ENCODE results near the gene PARP4. TPM values are rescaled to one million over a fixed set of nuclear protein-coding genes. Genes with fewer than 3 reads are reported as not detected.
"Not testable (repeated sequence)": the region's sequence is repeated elsewhere in the genome, so short reads cannot be mapped to it uniquely, and the experiment has no call there.

The PARP4 gene
- total RNA-seq, 1 donor from 2014 or later: 16.2 TPM

DNA sequence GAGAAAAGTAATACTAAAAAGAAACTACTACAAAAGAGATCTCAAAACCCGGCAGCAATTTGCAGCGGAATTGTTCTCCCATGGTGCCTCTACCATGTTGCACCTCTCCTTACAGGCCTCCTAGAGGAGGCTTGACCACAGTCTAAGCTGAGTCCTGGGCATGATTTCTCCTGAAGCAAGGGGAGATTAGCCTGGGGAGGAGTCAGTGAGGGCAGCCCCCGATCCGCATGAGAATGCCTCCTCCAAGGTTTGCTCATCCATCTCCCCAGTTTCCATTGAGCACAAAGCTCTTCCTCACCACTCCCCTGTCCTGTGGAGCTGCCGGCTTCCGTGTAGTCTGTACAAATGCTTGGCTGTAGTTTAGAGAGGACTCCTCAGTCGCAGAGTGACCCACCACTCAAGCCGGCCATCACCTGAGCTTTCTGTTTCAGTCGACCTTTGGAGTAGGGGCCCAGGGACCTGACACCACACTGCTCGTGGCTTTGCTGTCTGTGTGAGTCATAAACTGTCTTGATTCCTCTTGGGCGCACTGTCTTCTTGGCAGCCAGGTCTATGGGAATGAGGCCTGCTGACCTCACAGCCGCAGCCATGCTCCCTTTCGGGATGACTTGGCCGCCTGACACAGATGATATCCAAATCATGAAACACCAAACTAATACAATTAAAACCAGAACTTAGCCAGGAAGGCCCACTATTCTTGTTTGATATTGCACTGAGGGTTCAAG is 130.9 kb downstream of the PARP4 start:
- Mint-ChIP-seq H3K27me3 (ENCODE audit: unreplicated experiment) (peaks cover 4% of the 10 kb centered on the region), H3K4me3 (ENCODE audit: unreplicated experiment) (no peak overlapping the region), H3K9me3 (ENCODE audit: unreplicated experiment) (peaks cover 3% of the 10 kb centered on the region), H3K4me1 (ENCODE audit: low read depth, unreplicated experiment) (no peaks in the 10 kb centered on the region), H3K27ac (ENCODE audit: unreplicated experiment) (no peak overlapping the region), H3K36me3 (ENCODE audit: unreplicated experiment) (peaks cover 4% of the 10 kb centered on the region)
- TF ChIP-seq, protein P1, sequence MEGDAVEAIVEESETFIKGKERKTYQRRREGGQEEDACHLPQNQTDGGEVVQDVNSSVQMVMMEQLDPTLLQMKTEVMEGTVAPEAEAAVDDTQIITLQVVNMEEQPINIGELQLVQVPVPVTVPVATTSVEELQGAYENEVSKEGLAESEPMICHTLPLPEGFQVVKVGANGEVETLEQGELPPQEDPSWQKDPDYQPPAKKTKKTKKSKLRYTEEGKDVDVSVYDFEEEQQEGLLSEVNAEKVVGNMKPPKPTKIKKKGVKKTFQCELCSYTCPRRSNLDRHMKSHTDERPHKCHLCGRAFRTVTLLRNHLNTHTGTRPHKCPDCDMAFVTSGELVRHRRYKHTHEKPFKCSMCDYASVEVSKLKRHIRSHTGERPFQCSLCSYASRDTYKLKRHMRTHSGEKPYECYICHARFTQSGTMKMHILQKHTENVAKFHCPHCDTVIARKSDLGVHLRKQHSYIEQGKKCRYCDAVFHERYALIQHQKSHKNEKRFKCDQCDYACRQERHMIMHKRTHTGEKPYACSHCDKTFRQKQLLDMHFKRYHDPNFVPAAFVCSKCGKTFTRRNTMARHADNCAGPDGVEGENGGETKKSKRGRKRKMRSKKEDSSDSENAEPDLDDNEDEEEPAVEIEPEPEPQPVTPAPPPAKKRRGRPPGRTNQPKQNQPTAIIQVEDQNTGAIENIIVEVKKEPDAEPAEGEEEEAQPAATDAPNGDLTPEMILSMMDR (IDR thresholded peaks at IDR 0.05; ENCODE audit: partially characterized antibody, unreplicated experiment): no peak
- DNase-seq: no peak

DNA sequence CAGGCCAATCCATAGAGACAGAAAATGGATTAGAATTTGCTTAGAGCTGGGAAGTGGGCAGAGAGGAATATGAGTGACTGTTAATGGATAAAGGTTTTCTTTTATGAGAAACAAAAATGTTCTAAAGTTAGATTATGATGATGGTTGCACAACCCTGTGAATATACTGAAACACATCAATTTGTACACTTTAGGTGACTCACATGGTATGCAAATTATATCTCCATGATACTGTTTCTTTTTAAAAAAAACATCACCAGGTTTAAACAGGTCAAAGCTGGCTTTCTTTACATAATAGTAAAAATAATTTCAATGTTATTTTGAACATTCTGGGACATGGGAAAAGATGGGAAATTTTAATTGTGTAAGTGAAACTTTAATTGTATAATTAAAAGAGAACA is 131.7 kb downstream of the PARP4 start:
- H3K27me3 Mint-ChIP-seq (ENCODE audit: unreplicated experiment): not testable (repeated sequence)

DNA sequence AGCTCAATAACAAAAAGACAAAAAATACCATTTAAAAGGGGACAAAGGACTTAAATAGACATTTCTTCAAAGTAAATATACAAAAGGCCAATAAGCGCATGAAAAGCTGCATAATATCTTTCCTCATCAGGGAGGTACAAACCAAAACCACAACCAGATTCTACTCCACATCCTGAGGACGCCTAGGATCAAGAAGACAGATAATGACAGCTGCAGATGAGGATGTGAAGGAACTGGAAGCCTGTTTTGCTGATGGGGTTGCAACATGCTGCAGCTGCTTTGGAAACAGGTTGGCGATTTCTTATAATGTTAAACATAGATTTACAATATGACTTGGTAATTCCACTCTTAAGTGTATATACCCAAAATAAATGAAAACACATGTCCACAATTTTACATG is 132.4 kb downstream of the PARP4 start:
- not testable (repeated sequence) for H3K4me3 Mint-ChIP-seq (ENCODE audit: unreplicated experiment)

More for the DNA sequence above, 131.7 kb downstream of the PARP4 start:
- not testable (repeated sequence) for H3K36me3 Mint-ChIP-seq (ENCODE audit: unreplicated experiment); H3K27ac Mint-ChIP-seq (ENCODE audit: unreplicated experiment); H3K4me1 Mint-ChIP-seq (ENCODE audit: low read depth, unreplicated experiment); DNase-seq; H3K9me3 Mint-ChIP-seq (ENCODE audit: unreplicated experiment); H3K4me3 Mint-ChIP-seq (ENCODE audit: unreplicated experiment)

DNA sequence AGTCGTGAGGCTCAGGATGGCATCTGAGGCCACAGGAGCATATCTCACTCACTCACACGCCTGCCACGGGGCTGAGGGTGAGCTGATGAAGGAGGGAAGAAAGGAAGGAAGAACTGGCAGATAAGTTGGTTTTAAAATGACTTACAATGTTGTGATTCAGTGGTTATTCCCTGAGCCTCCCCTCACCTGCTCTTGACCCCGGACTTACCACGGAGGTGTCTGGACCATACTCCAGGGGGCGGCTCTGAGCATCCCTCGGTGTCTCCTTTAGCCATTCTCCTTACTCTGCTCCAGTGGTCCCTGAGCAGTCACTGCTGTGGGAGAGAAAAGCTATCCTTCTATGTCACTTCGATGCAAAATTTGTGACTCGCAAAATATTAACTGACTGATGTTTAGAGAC is 141.3 kb downstream of the PARP4 start:
- H3K27ac Mint-ChIP-seq (ENCODE audit: unreplicated experiment); H3K4me1 Mint-ChIP-seq (ENCODE audit: low read depth, unreplicated experiment); H3K4me3 Mint-ChIP-seq (ENCODE audit: unreplicated experiment); H3K9me3 Mint-ChIP-seq (ENCODE audit: unreplicated experiment); H3K27me3 Mint-ChIP-seq (ENCODE audit: unreplicated experiment); H3K36me3 Mint-ChIP-seq (ENCODE audit: unreplicated experiment); DNase-seq: not testable (repeated sequence)

More for the DNA sequence above, 132.4 kb downstream of the PARP4 start:
- H3K36me3 Mint-ChIP-seq (ENCODE audit: unreplicated experiment); DNase-seq; H3K27ac Mint-ChIP-seq (ENCODE audit: unreplicated experiment); H3K4me1 Mint-ChIP-seq (ENCODE audit: low read depth, unreplicated experiment); H3K9me3 Mint-ChIP-seq (ENCODE audit: unreplicated experiment); H3K27me3 Mint-ChIP-seq (ENCODE audit: unreplicated experiment): not testable (repeated sequence)

Other genes starting within 250 kb of the PARP4 start
- not detected for gene C1QTNF9, start 203.2 kb downstream of the PARP4 start, total RNA-seq (ENCODE audit: unreplicated experiment)
- gene ATP12A, start 167.6 kb upstream of the PARP4 start, total RNA-seq (ENCODE audit: unreplicated experiment): not detected